NT2/D1 (cell line): ENCODE results near the gene TCP11L2.
A peak's percentile ranks its signal among the peaks of the same experiment; 100 is the strongest.

Source experiments
- DNase-seq: peaks from one replicate; pipeline ENCODE4 v3.0.0-alpha.2; 2011; ENCODE audit warnings: low read depth, low spot score
- H3K27me3 ChIP-seq: 2 replicates; pipeline ENCODE4 v1.6.0; 2011; ENCODE audit warnings: mild to moderate bottlenecking; ENCODE audit not compliant: insufficient read length, insufficient read depth
- H3K36me3 ChIP-seq: 2 replicates; pipeline ENCODE4 v1.6.1; 2011; ENCODE audit warnings: mild to moderate bottlenecking, low read length, mixed read lengths; ENCODE audit not compliant: insufficient read depth, insufficient read length
- H3K4me1 ChIP-seq: 2 replicates; pipeline ENCODE4 v1.5.1; 2011; ENCODE audit not compliant: insufficient read depth, insufficient read length
- H3K4me3 ChIP-seq: 2 replicates; pipeline ENCODE4 v1.5.1; 2011; ENCODE audit warnings: low read depth; ENCODE audit not compliant: insufficient read length
- H3K9ac ChIP-seq: 2 replicates; pipeline ENCODE4 v1.6.0; 2011; ENCODE audit warnings: low read depth; ENCODE audit not compliant: insufficient read length
- H3K9me3 ChIP-seq: 2 replicates; pipeline ENCODE4 v1.5.1; 2011; ENCODE audit warnings: mild to moderate bottlenecking, low read length; ENCODE audit not compliant: insufficient read depth
- SUZ12 ChIP-seq: IDR thresholded peaks from 2 replicates; pipeline ENCODE4 v1.6.1; 2011; ENCODE audit not compliant: insufficient read length, insufficient read depth; ENCODE audit errors: extremely low read depth
- YY1 ChIP-seq: IDR thresholded peaks from 2 replicates; pipeline ENCODE4 v1.6.1; 2011; ENCODE audit not compliant: insufficient read length, insufficient read depth
- ZNF274 ChIP-seq: IDR thresholded peaks from 2 replicates; pipeline ENCODE4 v1.6.1; 2011; ENCODE audit warnings: mild to moderate bottlenecking, low read depth, low read length

Gene TCP11L2

DNA sequence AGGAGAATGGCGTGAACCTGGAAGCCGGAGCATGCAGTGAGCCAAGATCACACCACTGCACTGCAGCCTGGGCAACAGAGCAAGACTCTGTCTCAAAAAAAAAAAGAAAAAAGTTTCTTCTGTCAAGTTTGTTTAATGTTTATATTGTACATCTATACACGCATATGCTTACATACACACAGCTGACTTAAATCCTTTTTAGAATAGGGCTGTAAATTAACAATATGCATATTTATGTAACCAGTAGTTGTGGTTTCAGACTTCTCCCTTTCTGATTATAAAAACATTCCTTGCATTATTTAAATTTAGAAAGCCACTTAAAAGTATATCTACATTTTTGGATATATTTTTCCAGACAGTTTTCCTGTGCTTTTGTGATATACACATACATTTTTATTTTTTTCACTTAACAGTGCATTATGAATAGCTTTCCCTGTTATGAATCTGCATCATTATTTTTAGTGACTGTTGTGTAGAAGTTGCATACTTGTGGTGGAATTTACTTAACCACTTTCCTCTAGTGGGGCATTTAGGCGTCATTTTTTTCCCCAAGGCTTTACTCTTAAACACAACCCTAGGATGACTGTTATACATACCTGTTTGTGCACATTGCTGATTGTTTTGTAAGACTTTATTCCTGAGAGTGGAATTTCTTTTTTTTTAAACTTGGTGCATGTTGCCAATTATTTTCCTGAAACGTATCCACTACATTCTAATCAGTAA, 84.4 kb downstream of the TCP11L2 start:
- Histone ChIP-seq H3K4me3 (no peak overlapping the region), H3K36me3 (peaks cover 21% of the 10 kb centered on the region), H3K9me3 (peaks cover 7% of the 10 kb centered on the region; the same call in 1 of the 2 replicates), H3K27me3 (no peaks in the 10 kb centered on the region), H3K4me1 (no peaks in the 10 kb centered on the region), H3K9ac (no peak overlapping the region)
- no peak for DNase-seq
- TF ChIP-seq ZNF274 = no peak
- TF ChIP-seq YY1 = no peak
- TF ChIP-seq SUZ12 = no peak

DNA sequence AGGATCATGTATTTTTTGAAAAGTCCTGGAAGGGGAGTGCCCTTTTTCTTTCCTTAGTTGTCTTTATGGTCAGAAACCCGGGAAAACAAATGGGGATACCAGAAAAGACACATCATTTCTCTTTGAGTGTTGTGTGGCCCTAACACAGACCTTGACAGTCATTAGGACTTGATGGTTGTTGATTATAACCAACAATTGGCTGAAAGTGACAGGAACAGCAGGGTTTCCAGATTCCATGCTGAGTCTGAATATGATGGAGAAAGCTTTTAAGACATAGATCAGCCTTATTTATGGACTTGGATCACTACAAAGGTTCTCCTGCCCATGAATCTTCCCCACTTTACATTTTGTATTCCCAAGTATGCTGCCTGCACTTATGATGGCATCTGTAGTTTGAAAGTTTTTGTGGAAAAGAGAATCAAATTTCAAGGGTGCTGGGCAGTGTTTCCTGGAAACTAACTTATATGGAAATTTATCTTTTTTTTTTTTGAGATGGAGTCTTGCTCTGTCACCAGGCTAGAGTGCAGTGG, 85.4 kb downstream of the TCP11L2 start:
- Histone ChIP-seq H3K9ac (no peak overlapping the region), H3K27me3 (no peaks in the 10 kb centered on the region), H3K36me3 (peaks cover 21% of the 10 kb centered on the region), H3K4me3 (no peak overlapping the region), H3K9me3 (no peaks in the 10 kb centered on the region), H3K4me1 (no peaks in the 10 kb centered on the region)
- TF ChIP-seq YY1 (no peak), ZNF274 (no peak), SUZ12 (no peak)
- peak; percentile 8 for DNase-seq

DNA sequence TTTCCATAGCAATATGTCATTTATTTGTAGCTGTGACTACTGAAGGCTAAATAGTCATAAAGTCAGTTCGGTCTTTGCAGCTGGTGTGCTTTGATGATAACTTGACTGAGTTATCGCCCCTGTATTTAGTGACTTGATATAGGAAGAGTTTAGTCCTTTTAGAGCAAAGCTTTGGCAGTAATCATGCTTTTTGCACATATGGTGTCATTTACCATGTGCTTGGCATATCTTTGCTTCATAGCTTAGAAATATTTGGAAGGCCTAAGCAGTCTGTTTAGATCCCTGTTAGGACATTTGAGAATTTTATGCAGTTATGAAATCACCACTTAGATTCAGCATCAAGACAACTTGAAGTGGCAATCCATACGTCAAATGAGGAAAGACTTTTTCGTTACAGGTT, 86.6 kb downstream of the TCP11L2 start:
- no peak for DNase-seq
- TF ChIP-seq SUZ12 = no peak
- no peak for TF ChIP-seq ZNF274
- no peak for TF ChIP-seq YY1
- no peaks in the 10 kb centered on the region for H3K9me3 ChIP-seq

DNA sequence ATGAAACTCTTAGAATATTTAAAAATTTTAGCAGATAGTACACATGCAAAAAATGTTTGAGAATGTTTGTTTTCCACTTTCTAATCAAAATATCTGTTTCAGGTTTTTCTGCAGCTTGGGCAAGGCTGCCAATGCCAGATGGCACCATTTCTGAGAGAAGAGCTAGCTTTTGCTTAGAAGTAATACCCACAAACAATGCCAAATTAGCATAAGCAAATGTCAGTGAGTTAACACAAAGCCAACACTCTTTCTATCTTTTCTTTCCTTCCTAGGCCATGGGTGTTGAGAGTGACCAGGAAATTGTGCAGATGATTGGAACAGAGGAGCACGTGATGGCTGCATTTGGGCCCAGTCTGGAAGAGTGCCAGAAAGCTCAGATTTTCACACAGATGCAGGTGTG, 90.2 kb downstream of the TCP11L2 start:
- TF ChIP-seq ZNF274 (no peak), SUZ12 (no peak), YY1 (no peak)
- Histone ChIP-seq H3K27me3 (no peaks in the 10 kb centered on the region), H3K9ac (no peak overlapping the region), H3K36me3 (peaks cover 52% of the 10 kb centered on the region), H3K9me3 (peaks cover 20% of the 10 kb centered on the region), H3K4me3 (no peak overlapping the region), H3K4me1 (no peaks in the 10 kb centered on the region)
- DNase-seq = no peak

More for the DNA sequence above, 86.6 kb downstream of the TCP11L2 start:
- no peaks in the 10 kb centered on the region for H3K27me3 ChIP-seq
- no peak overlapping the region for H3K9ac ChIP-seq
- no peak overlapping the region for H3K4me3 ChIP-seq
- peaks cover 30% of the 10 kb centered on the region for H3K36me3 ChIP-seq
- H3K4me1 ChIP-seq = no peaks in the 10 kb centered on the region
